GM12878 (cell line): Measurements from ENCODE around the gene CLK4. TPM values are rescaled to one million over a fixed set of nuclear protein-coding genes. Genes with fewer than 3 reads are reported as not detected.

Experiments
- ATAC-seq: fragments of 200-7000 bp; cut with Tn5 transposase; 3 replicates; pipeline ENCODE4 v1.9.1; 2020; ENCODE audit warnings: mild to moderate bottlenecking, moderate library complexity
- BruUV-seq: library from RNA; stranded (reverse); fragments of 400-500 nt; replicated peaks from 2 replicates; lab custom pipeline; 2021; lab: Mats Ljungman, UMichigan
- CTCF ChIA-PET: fragments of 300-600 bp; sonication (Branson Sonifier 250); formaldehyde crosslinking; extraction: SDS; loops from one replicate; lab custom pipeline; 2021; ENCODE audit warnings: inconsistent platforms; lab: Yijun Ruan, JAX
- POLR2A ChIA-PET: fragments of 350-600 bp; formaldehyde crosslinking; extraction: SDS; loops from one replicate; lab custom pipeline; 2021; ENCODE audit warnings: inconsistent platforms; lab: Charles Lee
- RAD21 ChIA-PET: fragments of 300-600 bp; sonication (Branson Sonifier 250); formaldehyde crosslinking; loops from one replicate; lab custom pipeline; 2023; ENCODE audit warnings: antibody characterized with exemption; ENCODE audit not compliant: unreplicated experiment; lab: Charles Lee
- SMC1A ChIA-PET: fragments of 300-600 bp; sonication (Branson Sonifier 250); formaldehyde crosslinking; loops from one replicate; lab custom pipeline; 2023; ENCODE audit not compliant: unreplicated experiment, uncharacterized antibody; lab: Charles Lee
- DNase-seq: peaks from one replicate; pipeline ENCODE4 v3.0.0-alpha.2; 2011; ENCODE audit warnings: low read depth, low spot score
- FAIRE-seq: peaks from 3 replicates; lab custom pipeline; 2011; peaks lifted over from hg19 to GRCh38; lab: Jason Lieb, UNC
- H2AFZ ChIP-seq: 2 replicates; pipeline ENCODE4 v1.6.0; 2011; ENCODE audit warnings: low read depth, low read length, control low read depth; ENCODE audit not compliant: control insufficient read depth
- H3K27ac ChIP-seq: 2 replicates; pipeline ENCODE4 v1.5.1; 2011; ENCODE audit warnings: control low read depth; ENCODE audit not compliant: control insufficient read depth, insufficient read depth
- H3K27me3 ChIP-seq, 2 experiments: replicated peaks in 1 of 2; 2 replicates each; pipeline versions ENCODE4 v1.6.0 to v1.6.1; 2011; ENCODE audit warnings: low read length in 1 of 2; ENCODE audit not compliant: control insufficient read depth in 2 of 2, insufficient read depth in 2 of 2
- H3K36me3 ChIP-seq, 2 experiments: 2 replicates each; pipeline ENCODE4 v1.5.1; 2011; ENCODE audit warnings: low read length in 1 of 2; ENCODE audit not compliant: control insufficient read depth in 2 of 2, insufficient read depth in 2 of 2
- H3K4me1 ChIP-seq: 2 replicates; pipeline ENCODE4 v1.6.1; 2011; ENCODE audit warnings: mild to moderate bottlenecking, low read length, moderate library complexity, mixed read lengths; ENCODE audit not compliant: control insufficient read depth, insufficient read depth
- H3K4me2 ChIP-seq: 2 replicates; pipeline ENCODE4 v1.6.0; 2011; ENCODE audit warnings: control low read depth; ENCODE audit not compliant: control insufficient read depth, insufficient read depth
- H3K4me3 ChIP-seq: fragments of 200-600 bp; sonication (generic); 2 replicates; pipeline ENCODE4 v1.5.1; 2016
- H3K79me2 ChIP-seq: 2 replicates; pipeline ENCODE4 v1.6.0; 2011; ENCODE audit warnings: low read length; ENCODE audit not compliant: control insufficient read depth, insufficient read depth
- H3K9ac ChIP-seq: 2 replicates; pipeline ENCODE4 v1.8.0; 2011; ENCODE audit warnings: low read length, control low read depth, mixed read lengths; ENCODE audit not compliant: control insufficient read depth, insufficient read depth
- H3K9me3 ChIP-seq: replicated peaks from 3 replicates; pipeline ENCODE4 v1.5.1; 2011; ENCODE audit warnings: mild to moderate bottlenecking, low read length; ENCODE audit not compliant: control insufficient read depth, insufficient read depth
- H4K20me1 ChIP-seq: 2 replicates; pipeline ENCODE4 v1.6.0; 2011; ENCODE audit not compliant: control insufficient read depth, insufficient read depth
- ATF3 ChIP-seq: IDR thresholded peaks from 2 replicates; pipeline ENCODE4 v1.6.1; 2011; ENCODE audit warnings: low read depth, mild to moderate bottlenecking, low read length, moderate library complexity, borderline replicate concordance; ENCODE audit errors: extremely low read depth
- BMI1 ChIP-seq: fragments of 450-650 bp; IDR thresholded peaks from 2 replicates; pipeline ENCODE4 v1.6.1; 2016; ENCODE audit warnings: mild to moderate bottlenecking, moderate library complexity, borderline replicate concordance
- CBFB ChIP-seq: IDR thresholded peaks from 2 replicates; pipeline ENCODE4 v1.6.1; 2016; ENCODE audit warnings: antibody characterized with exemption, low read depth
- CEBPB ChIP-seq, 2 experiments: fragments of 150-350 bp in 1 of 2; IDR thresholded peaks; 2 replicates each; pipeline ENCODE4 v1.6.1; 2012 to 2014; ENCODE audit warnings: low read depth in 2 of 2, low read length in 2 of 2, borderline replicate concordance in 1 of 2, inconsistent platforms in 1 of 2
- HDAC6 ChIP-seq: fragments of 200-600 bp; sonication (generic); IDR thresholded peaks from one replicate; pipeline ENCODE4 v1.8.0; 2017; ENCODE audit warnings: antibody characterized with exemption; ENCODE audit not compliant: unreplicated experiment
- KDM1A ChIP-seq: fragments of 200-600 bp; sonication (generic); IDR thresholded peaks from 2 replicates; pipeline ENCODE4 v1.6.1; 2016; ENCODE audit warnings: borderline replicate concordance
- MAX ChIP-seq: IDR thresholded peaks from 2 replicates; pipeline ENCODE4 v1.6.1; 2012; ENCODE audit warnings: low read depth, low read length, improper control_type of control experiment
- MTA3 ChIP-seq: IDR thresholded peaks from 2 replicates; pipeline ENCODE4 v1.6.1; 2012; ENCODE audit warnings: low read length, inconsistent platforms, borderline replicate concordance
- PBX3 ChIP-seq: IDR thresholded peaks from 2 replicates; pipeline ENCODE4 v1.6.1; 2011; ENCODE audit warnings: mild to moderate bottlenecking, low read depth, low read length, moderate library complexity; ENCODE audit not compliant: insufficient replicate concordance
- SIX5 ChIP-seq: IDR thresholded peaks from 2 replicates; pipeline ENCODE4 v1.6.1; 2011; ENCODE audit warnings: mild to moderate bottlenecking, low read depth, low read length, moderate library complexity; ENCODE audit not compliant: severe bottlenecking
- SREBF2 ChIP-seq: IDR thresholded peaks from 2 replicates; pipeline ENCODE4 v1.6.1; 2012; ENCODE audit warnings: mild to moderate bottlenecking, low read length
- TARDBP ChIP-seq: IDR thresholded peaks from 2 replicates; pipeline ENCODE4 v1.6.1; 2016; ENCODE audit warnings: borderline replicate concordance
- ZSCAN29 ChIP-seq: fragments of 450-650 bp; IDR thresholded peaks from 2 replicates; pipeline ENCODE4 v1.6.1; 2017; ENCODE audit warnings: mild to moderate bottlenecking, moderate library complexity
- ZZZ3 ChIP-seq: IDR thresholded peaks from 2 replicates; pipeline ENCODE4 v1.6.1; 2011; ENCODE audit warnings: low read depth; ENCODE audit not compliant: control insufficient read depth, insufficient read length
- WGBS: methylation state at CpG from one replicate; pipeline ENCODE4 v1.1.6; 2016; ENCODE audit warnings: low lambda C conversion rate; ENCODE audit not compliant: insufficient replicate concordance, insufficient coverage; ENCODE audit errors: missing lambda C conversion rate; 5-methylcytosine and 5-hydroxymethylcytosine counted together
- in situ Hi-C: fragments of 300-500 bp; cut with MboI; formaldehyde crosslinking; loops from 9 replicates; pipeline ENCODE4 v1.14.3; 2018; ENCODE audit warnings: mixed read lengths
- intact Hi-C: fragments of 100-400 bp; cut with micrococcal nuclease; formaldehyde crosslinking; loops from one replicate; pipeline ENCODE4 v1.14.2; 2022; ENCODE audit not compliant: unreplicated experiment
- polyA plus RNA-seq, 11 experiments: library from polyadenylated mRNA; depleted of rRNA in 4 of 11; unstranded in 6 of 11; stranded (reverse) in 5 of 11; fragments of >200 nt; fragmentation: Nextera tagmentation in 4 of 11; fragmentation: Illumina TruSeq in 1 of 11; extraction: Ambion mirVana in 4 of 11; extraction: Trizol in 1 of 11; gene quantifications; 1 replicate in 1 of 11; 2 replicates in 10 of 11; pipeline versions ENCODE4 v1.2.1 to v1.2.3, GENCODE V29; 2011 to 2016; ENCODE audit warnings: inconsistent platforms in 2 of 11, missing spikeins in 2 of 11, low read depth in 1 of 11
- total RNA-seq, 4 experiments: library from RNA; depleted of rRNA in 3 of 4; stranded (reverse); fragments of >200 nt in 3 of 4; fragmentation: Illumina TruSeq in 1 of 4; extraction: Trizol in 1 of 4; gene quantifications; 2 replicates each; pipeline versions ENCODE4 v1.2.1 to v1.2.3, GENCODE V29; 2013 to 2021

CLK4 gene
- total and polyA plus RNA-seq, 10 of the 15 experiments (the other 5 are each of a cell fraction or from before 2014, with no cell fraction given), result 13.6 to 47.9 (median 19.1) TPM

- TF ChIP-seq ATF3 (no peak), MTA3 (no peak), KDM1A (no peak)
Measured at GRCh38 chr5:178573216-178573615, 53.6 kb downstream of the CLK4 start (continued).

- WGBS, result 52% methylated on average over 4 of the region's 4 CpGs
- DNase-seq (no peak), ATAC-seq (no peak), FAIRE-seq (no peak)
- Histone ChIP-seq H3K9me3 (no peaks in the 10 kb centered on the region; the same call in 2 of the 3 replicates), H3K4me3 (no peak overlapping the region), H3K27ac (no peak overlapping the region), H3K4me1 (no peaks in the 10 kb centered on the region), H3K27me3 (no peaks in the 10 kb centered on the region), H2AFZ (no peak overlapping the region), H3K36me3 (no peaks in the 10 kb centered on the region), H3K4me2 (no peak overlapping the region), H4K20me1 (no peaks in the 10 kb centered on the region), H3K9ac (no peak overlapping the region), H3K79me2 (no peaks in the 10 kb centered on the region)
- ChIA-PET SMC1A (no interaction called here), POLR2A (no interaction called here), RAD21 (no interaction called here), CTCF (interaction anchor here (0.6 kb wide), 1 partner anchor 1447 kb away, joined by 3 read pairs; no protein-coding TSS in a partner anchor)
- intact Hi-C loops (no loop called here), in situ Hi-C loops (no loop called here)
- BruUV-seq, result no TSS peak
- no peak for TF ChIP-seq MAX
- TF ChIP-seq PBX3, result no peak
- TF ChIP-seq SIX5, result no peak
- TF ChIP-seq TARDBP, result no peak
- TF ChIP-seq BMI1, result no peak
- TF ChIP-seq SREBF2, result no peak
- no peak for TF ChIP-seq HDAC6
- TF ChIP-seq CEBPB (IDR thresholded peaks at IDR 0.05; ENCODE audit: borderline replicate concordance in 1 of 2, low read depth in 2 of 2, low read length in 2 of 2), result no peak
- no peak for TF ChIP-seq ZZZ3
- TF ChIP-seq CBFB, result no peak
- no peak for TF ChIP-seq ZSCAN29
Measured at GRCh38 chr5:178572617-178573016, 54.2 kb downstream of the CLK4 start.
